ENCODE measurements around the gene PTGDS.

- TF ChIP-seq POLR2A (IDR thresholded peaks at IDR 0.05; ENCODE audit: low read depth, low read length) (no peak), POLR2AphosphoS5 (IDR thresholded peaks at IDR 0.05; ENCODE audit: low read depth, low read length) (no peak), TAF1 (IDR thresholded peaks at IDR 0.05; ENCODE audit: borderline replicate concordance, low read depth, low read length) (no peak)
Observed at GRCh38 chr9:137014166-137014565, 36.9 kb downstream of the PTGDS start.
